Effector CD4-positive, alpha-beta T cell (primary cell): ENCODE measurements around the gene PLA2G4C.

Experiments used
- DNase-seq: peaks from one replicate; pipeline ENCODE4 v3.0.0-alpha.2; 2020

PLA2G4C gene

DNA sequence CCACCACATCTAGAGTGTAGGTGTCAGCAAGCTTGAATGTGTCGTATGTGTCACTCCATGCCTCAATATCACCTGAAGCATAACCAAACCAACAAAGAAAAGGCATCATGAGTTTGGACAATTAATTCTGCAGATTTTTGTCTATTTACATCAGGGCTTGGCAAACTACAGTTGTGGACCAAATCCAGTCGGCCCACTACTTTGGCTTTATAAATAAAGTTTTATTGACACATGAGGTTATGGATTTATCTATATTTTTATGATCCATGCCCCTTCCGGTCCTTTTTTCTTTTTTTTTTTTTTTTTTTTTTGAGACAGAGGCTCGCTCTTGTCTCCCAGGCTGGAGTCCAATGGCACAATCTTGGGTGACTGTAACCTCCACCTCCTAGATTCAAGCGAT is 57.5 kb downstream of the PLA2G4C start:
- no peak for DNase-seq

DNA sequence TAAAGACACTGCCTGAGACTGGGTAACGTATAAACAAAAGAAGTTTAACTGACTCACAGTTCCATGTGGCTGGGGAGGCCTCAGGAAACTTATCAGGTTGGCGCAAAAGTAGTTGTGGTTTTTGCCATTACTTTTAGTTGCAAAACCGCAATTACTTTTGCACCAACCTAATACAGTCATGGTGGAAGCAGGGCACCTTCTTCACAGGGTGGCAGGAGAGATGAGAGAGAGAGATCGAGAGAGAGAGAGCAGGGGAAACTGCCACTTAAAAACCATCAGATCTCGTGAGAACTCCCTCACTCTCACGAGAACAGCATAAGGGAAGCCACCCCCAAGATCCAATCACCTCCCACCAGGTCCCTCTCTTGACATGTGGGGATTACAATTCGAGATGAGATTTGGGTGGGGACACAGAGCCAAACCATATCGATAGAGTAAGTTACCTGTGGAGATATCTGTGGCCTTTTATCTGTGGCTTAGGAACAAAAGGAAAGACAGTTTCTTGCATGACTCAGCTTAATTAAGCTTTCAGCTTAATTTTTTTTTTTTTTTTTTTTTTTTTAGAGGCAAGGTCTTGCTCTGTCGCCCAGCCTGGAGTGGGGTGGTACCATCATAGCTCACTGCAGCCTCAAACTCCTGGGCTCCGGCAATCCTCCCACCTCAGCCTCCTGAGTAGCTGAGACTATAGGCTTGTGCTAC is 59.1 kb downstream of the PLA2G4C start:
- no peak for DNase-seq

DNA sequence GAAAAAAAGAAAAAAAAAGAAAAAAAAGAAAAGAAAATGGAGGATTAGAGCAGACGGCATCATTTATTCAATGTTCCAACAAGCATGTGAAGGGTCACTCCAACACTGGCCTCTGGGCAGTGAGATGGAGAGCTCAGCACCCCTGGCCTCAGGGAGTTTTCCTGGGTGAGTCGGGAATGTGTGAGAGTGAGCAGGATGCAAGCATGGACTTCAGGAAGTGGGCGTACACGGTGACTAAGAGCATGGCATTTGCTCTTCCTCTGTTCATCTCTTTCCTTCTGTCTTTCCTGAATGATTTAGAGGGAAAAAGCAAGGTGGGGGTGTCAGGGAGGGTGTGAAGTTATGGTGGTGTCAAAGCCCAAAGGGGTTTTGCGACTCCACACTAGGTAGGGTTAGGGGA is 66.1 kb downstream of the PLA2G4C start:
- no peak for DNase-seq

DNA sequence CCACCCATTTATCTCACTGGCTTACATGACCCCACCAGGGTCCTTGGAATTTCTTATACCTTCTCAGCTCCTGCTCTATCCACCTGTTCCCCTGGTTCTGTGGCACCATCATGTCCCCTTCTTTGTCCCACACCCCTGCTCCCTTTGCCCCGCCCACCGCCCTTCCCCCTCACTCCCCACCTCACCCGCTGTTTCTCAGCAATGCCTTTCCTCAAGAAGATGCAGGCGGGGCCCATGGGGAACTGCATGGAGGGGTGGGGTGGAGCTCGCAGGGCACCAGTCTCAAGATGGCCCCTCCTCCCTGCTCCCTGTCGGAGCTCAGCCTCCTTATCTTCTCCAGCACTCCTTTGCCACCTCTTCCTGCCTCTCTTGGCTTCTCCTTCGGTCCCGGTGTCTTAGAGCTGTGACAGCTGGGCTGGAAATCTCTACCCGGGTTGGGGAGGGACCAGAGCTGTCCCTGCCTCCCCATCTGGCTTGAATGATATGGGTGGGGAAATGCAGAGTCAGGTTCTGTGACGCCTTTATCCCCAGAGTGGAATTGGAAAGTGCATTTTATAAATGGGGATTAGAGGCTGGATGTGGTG is 66.8 kb downstream of the PLA2G4C start, which contains the start of gene CABP5:
Gene CABP5 (minus strand): TSS at position 405 of the 584 bp plus-strand sequence. CDS start 157 bp downstream, at position 248.
- no peak for DNase-seq

GRCh38 chr19:48041877-48042580 is 68.6 kb downstream of the PLA2G4C start:
- DNase-seq: no peak

DNA sequence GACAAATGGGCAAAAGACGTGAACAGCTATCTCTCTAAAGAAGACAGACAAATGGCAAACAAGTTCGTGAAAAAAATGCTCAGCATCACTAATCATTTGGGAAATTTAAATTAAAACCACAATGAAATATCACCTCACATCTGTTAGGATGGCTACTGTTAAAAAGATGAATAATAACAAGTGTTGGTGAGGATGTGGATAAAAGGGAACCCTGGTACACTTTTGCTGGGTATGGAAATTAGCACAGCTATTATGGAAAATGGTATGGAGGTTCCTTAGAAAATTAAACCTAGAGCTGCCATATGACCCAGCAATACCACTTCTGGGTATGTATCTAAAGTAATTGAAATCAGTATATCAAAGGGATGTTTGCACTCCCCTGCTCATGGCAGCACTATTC is 73.9 kb downstream of the PLA2G4C start:
- DNase-seq: no peak

- DNase-seq: no peak
Observed at GRCh38 chr19:48033604-48034003, 77.0 kb downstream of the PLA2G4C start.

DNA sequence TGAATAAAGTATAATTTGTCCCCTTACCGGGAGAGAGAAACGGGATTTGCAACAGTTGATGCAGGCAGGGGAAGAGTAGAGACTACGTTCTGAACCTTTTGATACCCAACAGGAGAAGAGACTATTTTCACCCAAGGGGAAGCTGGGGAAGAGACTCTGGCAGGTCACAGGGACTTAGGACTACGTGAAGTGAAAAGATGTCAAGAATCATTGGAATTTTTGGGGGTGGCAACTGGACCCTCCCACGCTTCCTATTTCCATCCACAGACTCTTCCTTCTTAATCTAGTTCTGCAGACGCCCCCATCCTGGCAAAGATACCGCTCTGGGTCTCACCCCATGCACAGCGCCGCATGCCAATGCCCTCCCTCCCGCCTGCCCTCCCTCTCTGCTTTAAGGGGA is 80.5 kb downstream of the PLA2G4C start:
- no peak for DNase-seq

DNA sequence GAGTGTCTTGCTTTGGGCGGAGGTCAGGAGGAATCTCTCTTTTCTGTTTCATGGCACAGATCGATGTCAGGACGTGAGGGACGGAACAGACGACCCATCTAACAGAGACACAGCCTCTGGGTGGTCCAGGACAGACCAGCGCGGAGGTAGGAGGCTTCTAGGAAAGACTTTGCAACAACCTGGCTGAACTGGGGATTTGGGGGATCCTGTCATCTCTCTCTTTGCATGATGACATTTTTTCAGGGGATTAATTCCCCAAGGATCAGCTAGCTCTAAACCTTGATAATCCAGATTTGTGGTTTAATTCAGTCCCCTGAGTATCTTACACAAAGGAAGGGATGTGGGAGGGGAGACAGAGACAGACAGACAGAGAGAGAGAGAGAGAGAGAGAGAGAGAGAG is 81.2 kb downstream of the PLA2G4C start:
- no peak for DNase-seq

DNA sequence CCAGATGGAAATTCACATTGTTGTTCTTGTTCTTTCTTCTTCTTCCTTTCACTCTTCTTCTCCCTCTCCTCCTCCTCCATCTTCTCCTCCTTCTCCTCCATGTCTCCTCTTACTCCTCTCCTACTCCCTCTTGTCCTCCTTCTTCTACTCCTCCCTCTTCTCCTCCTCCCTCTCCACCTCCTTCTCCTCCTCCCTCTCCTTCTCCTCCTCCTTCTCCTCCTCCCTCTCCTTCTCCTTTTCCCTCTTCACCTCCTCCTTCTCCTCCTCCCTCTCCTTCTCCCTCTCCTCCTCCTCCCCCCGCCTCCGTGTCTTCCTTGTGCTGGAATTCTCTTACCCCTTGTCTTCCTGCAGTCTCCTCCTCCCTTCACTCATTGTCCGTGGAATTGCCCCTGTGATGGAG is 85.1 kb downstream of the PLA2G4C start:
- no peak for DNase-seq

DNA sequence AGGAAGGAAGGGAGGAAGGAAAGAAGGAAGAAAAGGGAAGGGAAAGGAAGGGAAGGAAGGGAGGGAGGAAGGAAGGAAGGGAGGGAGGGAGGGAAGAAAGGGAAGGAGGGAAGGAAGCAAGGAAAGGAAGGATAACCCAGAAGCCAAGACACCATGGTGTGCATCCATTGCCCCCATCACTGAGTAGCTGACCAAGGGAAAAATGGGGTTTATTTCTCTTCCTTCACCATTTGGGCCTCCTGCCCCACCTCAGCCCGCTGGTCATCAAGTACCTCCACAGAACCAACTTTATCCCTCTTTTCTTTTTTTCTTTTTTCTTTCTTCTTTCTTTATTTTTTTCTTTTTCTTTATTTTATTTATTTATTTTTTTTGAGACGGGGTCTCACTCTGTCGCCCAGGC is 87.1 kb downstream of the PLA2G4C start:
- no peak for DNase-seq

DNA sequence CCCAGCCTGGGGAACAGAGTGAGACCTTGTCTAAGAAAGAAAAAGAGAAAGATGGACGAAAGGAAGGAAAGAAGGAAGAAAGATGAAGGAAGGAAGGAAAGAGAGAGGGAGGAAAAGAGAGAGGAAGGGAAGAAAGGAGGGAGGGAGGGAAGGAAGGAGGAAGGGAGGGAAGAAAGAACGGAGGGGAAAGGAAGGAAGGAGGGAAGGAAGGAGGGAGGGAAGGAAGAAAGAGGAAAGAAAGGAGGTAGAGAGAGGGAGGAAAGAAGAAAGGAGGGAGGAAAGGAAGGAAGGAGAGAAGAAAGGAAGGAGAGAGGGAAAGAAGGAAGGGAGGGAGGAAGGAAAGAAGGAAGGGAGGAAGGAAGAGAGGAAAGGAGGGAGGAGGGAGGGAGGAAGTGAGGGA is 87.6 kb downstream of the PLA2G4C start:
- no peak for DNase-seq

DNA sequence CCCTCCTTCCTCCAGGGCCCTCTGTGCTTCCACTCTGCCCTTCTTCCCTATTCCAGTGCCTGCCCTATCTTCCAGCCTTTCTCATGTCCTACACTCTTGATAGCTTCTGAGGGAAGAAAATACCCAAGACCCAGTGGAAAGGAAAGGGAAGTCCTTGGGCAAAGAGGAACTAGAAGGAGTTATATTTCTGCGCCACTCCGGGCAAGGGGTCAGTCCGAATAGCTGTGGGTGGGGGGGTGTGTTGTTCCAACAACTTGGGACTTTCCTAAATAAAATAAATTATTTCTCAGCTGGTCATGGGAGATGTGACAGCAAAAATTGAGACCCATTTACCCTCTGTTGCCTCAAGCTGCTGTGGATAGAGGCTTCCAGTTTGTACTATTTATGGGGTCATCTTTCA is 89.9 kb downstream of the PLA2G4C start:
- no peak for DNase-seq

DNA sequence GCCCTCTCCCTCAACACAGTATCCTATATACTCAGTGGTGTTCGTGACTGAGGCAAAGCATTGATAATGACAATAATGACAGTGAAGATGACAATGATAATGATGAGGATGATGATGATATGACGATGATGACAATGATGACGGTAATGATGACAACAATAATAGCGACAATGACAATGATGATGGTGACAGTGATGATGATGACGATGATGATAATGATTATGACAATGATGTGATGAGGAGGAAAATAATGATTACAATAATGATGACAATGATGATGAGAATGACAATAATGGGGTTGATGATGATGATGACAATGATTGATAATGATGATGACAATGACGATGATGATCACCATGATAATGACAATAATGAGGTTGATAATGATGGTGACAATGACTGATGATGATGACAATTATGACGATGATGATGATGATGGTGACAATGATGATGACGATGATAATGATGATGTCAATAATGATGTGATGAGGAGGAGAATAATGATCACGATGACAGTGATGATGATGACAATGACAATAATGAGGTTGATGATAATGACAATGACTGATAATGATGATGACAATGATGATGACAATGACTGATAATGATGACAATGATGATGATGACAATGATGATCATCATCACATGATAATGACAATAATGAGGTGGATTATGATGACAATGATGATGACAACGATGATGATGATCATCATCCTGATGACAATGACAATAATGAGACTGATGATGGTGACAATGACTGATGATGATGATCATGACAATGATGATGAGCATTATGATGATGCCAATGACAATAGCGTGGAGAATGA is 99.5 kb downstream of the PLA2G4C start:
- no peak for DNase-seq

DNA sequence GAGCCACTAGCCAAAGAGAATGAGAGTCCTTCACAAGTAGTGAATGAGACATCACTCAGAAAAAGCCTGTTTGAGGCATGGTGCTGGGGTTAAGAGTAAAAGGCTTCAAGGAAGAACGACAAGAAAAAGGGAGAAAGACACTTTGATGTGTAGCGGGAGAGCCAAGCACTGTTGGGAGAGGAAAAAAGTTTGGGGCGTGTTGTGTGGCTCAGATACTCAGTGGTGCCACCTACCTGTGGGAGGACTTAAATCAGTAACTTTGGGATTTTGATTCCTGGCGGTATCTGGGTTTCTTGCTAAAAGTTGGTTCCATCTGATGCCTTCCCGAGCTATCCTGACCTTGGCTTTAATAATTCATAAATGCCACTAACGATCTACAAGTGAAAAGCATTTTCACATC is 103.9 kb downstream of the PLA2G4C start:
- no peak for DNase-seq

GRCh38 chr19:48004236-48004635 is 106.4 kb downstream of the PLA2G4C start:
- no peak for DNase-seq

DNA sequence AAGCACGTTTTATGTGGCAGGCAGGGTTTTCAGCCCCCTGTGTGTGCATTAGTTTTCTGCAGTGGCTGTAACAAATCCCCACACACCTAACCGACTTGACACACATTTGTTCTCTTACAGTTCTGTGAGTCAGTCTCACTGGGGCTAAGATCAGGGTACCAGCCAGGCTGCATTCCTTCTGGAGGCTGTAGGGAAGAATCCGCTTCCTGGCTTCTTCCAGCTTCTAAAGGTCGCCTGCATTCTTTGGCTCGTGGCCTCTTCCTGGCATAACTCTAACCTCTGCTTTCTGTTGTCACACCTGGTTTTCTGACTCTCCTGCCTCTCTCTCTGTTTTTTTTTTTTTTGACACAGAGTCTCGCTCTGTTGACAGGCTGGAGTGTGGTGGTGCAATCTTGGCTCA is 109.8 kb downstream of the PLA2G4C start:
- no peak for DNase-seq

DNA sequence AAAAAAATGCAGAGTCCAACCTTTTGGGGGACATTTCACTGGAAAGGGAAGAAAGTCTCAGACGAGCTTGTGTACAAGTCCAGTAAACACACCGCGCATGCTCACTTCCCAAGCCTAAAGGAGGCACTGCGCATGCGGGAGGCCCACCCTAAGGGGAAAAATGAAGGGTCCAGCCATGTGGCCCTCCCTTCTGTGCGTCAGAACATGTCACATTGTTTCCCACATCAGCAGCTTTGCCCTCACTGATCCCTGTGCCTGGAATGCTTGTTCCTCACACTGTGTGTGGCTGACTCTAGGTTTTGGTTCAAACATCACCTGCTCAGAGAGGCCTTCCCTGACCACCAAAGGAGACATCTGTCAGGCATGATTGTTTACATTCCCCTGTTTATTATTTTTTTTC is 111.8 kb downstream of the PLA2G4C start:
- DNase-seq: no peak
